Adipocyte (in vitro differentiated cells): Measurements from ENCODE around the gene LRRK1.

Source experiments
- DNase-seq: peaks from one replicate; pipeline ENCODE4 v3.0.0-alpha.2; 2015; ENCODE audit warnings: low read depth
- H3K27me3 ChIP-seq: replicated peaks from 2 replicates; pipeline ENCODE4 v1.7.0; 2013; ENCODE audit warnings: mild to moderate bottlenecking, low read length, moderate library complexity; ENCODE audit not compliant: control insufficient read depth, insufficient read depth
- H3K36me3 ChIP-seq: 2 replicates; pipeline ENCODE4 v1.7.0; 2013; ENCODE audit warnings: low read length, mild to moderate bottlenecking, moderate library complexity; ENCODE audit not compliant: control insufficient read depth, insufficient read depth, severe bottlenecking
- H3K4me1 ChIP-seq: 2 replicates; pipeline ENCODE4 v1.7.0; 2013; ENCODE audit warnings: mild to moderate bottlenecking, low read length, moderate library complexity; ENCODE audit not compliant: control insufficient read depth, insufficient read depth
- H3K4me3 ChIP-seq: 2 replicates; pipeline ENCODE4 v1.7.0; 2013; ENCODE audit warnings: mild to moderate bottlenecking, low read length, moderate library complexity
- H3K9ac ChIP-seq: 2 replicates; pipeline ENCODE4 v1.7.0; 2013; ENCODE audit warnings: mild to moderate bottlenecking, low read length, moderate library complexity
- H3K9me3 ChIP-seq: 2 replicates; pipeline ENCODE4 v1.7.0; 2013; ENCODE audit warnings: mild to moderate bottlenecking, low read length, moderate library complexity; ENCODE audit not compliant: control insufficient read depth

Gene LRRK1

GRCh38 chr15:101050623-101051290 is 131.6 kb downstream of the LRRK1 start:
- no peaks in the 10 kb centered on the region for H3K9me3 ChIP-seq
- no peak overlapping the region for H3K9ac ChIP-seq
- no peak for DNase-seq
- H3K4me3 ChIP-seq: no peak overlapping the region
- H3K4me1 ChIP-seq: no peaks in the 10 kb centered on the region
- no peaks in the 10 kb centered on the region for H3K27me3 ChIP-seq
- peaks cover 67% of the 10 kb centered on the region for H3K36me3 ChIP-seq

GRCh38 chr15:101051291-101052030 is 132.3 kb downstream of the LRRK1 start:
- Histone ChIP-seq H3K36me3 (peaks cover 69% of the 10 kb centered on the region), H3K27me3 (no peaks in the 10 kb centered on the region), H3K4me3 (no peak overlapping the region), H3K9me3 (no peaks in the 10 kb centered on the region), H3K4me1 (no peaks in the 10 kb centered on the region), H3K9ac (no peak overlapping the region)
- no peak for DNase-seq

- no peak overlapping the region for H3K9ac ChIP-seq
- no peaks in the 10 kb centered on the region for H3K27me3 ChIP-seq
- no peak for DNase-seq
- H3K36me3 ChIP-seq: peaks cover 74% of the 10 kb centered on the region
- no peaks in the 10 kb centered on the region for H3K4me1 ChIP-seq
- H3K9me3 ChIP-seq: no peaks in the 10 kb centered on the region
- no peak overlapping the region for H3K4me3 ChIP-seq
Measured at GRCh38 chr15:101052031-101052620, 133.0 kb downstream of the LRRK1 start.

- Histone ChIP-seq H3K9ac (no peak overlapping the region), H3K36me3 (peaks cover 79% of the 10 kb centered on the region), H3K4me1 (no peaks in the 10 kb centered on the region), H3K4me3 (no peak overlapping the region), H3K27me3 (no peaks in the 10 kb centered on the region), H3K9me3 (no peaks in the 10 kb centered on the region)
- DNase-seq: no peak
Measured at GRCh38 chr15:101052681-101053121, 133.5 kb downstream of the LRRK1 start.

- no peak for DNase-seq
Measured at GRCh38 chr15:101053261-101053660, 134.1 kb downstream of the LRRK1 start.

GRCh38 chr15:101054116-101054515 is 135.0 kb downstream of the LRRK1 start:
- H3K9ac ChIP-seq: no peak overlapping the region
- peaks cover 84% of the 10 kb centered on the region for H3K36me3 ChIP-seq
- DNase-seq: no peak
- H3K9me3 ChIP-seq: no peaks in the 10 kb centered on the region
- H3K4me3 ChIP-seq: no peak overlapping the region
- H3K27me3 ChIP-seq: no peaks in the 10 kb centered on the region
- H3K4me1 ChIP-seq: no peaks in the 10 kb centered on the region

More at GRCh38 chr15:101053261-101053660, 134.1 kb downstream of the LRRK1 start:
- Histone ChIP-seq H3K9me3 (no peaks in the 10 kb centered on the region), H3K36me3 (peaks cover 85% of the 10 kb centered on the region), H3K9ac (no peak overlapping the region), H3K4me3 (no peak overlapping the region), H3K27me3 (no peaks in the 10 kb centered on the region), H3K4me1 (no peaks in the 10 kb centered on the region)

GRCh38 chr15:101054991-101055390 is 135.8 kb downstream of the LRRK1 start:
- H3K9me3 ChIP-seq: peaks cover 3% of the 10 kb centered on the region
- peaks cover 86% of the 10 kb centered on the region for H3K36me3 ChIP-seq
- no peaks in the 10 kb centered on the region for H3K27me3 ChIP-seq
- H3K9ac ChIP-seq: no peak overlapping the region
- no peak for DNase-seq
- H3K4me1 ChIP-seq: no peaks in the 10 kb centered on the region
- H3K4me3 ChIP-seq: no peak overlapping the region

GRCh38 chr15:101055411-101055810 is 136.3 kb downstream of the LRRK1 start:
- Histone ChIP-seq H3K9ac (no peak overlapping the region), H3K9me3 (peaks cover 3% of the 10 kb centered on the region), H3K4me3 (no peak overlapping the region), H3K36me3 (peaks cover 90% of the 10 kb centered on the region), H3K27me3 (no peaks in the 10 kb centered on the region), H3K4me1 (no peaks in the 10 kb centered on the region)
- DNase-seq: no peak

GRCh38 chr15:101056366-101057334 is 137.5 kb downstream of the LRRK1 start:
- Histone ChIP-seq H3K9me3 (peaks cover 3% of the 10 kb centered on the region), H3K36me3 (peaks cover 95% of the 10 kb centered on the region), H3K27me3 (no peaks in the 10 kb centered on the region), H3K9ac (no peak overlapping the region), H3K4me3 (no peak overlapping the region), H3K4me1 (no peaks in the 10 kb centered on the region)
- DNase-seq: no peak

- Histone ChIP-seq H3K4me3 (no peak overlapping the region), H3K36me3 (peaks cover 95% of the 10 kb centered on the region), H3K9me3 (peaks cover 3% of the 10 kb centered on the region), H3K27me3 (no peaks in the 10 kb centered on the region), H3K4me1 (no peaks in the 10 kb centered on the region), H3K9ac (no peak overlapping the region)
- DNase-seq: no peak
Measured at GRCh38 chr15:101057841-101058407, 138.8 kb downstream of the LRRK1 start.
